ENCODE data around the gene KCNJ18.
"Not testable (repeated sequence)": the region's sequence is repeated elsewhere in the genome, so short reads cannot be mapped to it uniquely, and the experiment has no call there.

KCNJ18 gene

DNA sequence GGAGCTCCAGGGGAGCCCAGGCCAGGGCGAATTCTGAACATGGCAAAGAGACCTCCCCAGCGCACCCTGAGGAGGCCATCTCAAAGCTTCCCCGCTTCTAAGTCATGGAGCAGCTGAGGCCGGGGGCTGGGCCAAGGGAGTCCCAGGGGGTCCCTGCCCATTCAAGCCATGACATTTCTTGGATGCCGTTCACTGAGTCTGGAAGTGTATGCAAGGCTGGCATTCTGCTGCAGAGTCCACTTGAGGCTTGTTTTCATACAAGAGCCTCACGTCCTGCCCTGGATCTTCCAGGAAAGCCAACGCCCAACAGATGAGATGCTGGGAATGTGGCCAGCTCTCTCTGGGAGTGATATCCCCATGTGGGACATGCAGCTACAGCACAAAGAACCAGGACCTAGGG is 48.5 kb downstream of the KCNJ18 start:
- H3K36me3 ChIP-seq (ENCODE audit: control insufficient read depth in 2 of 2, insufficient read depth in 2 of 2, low read length in 2 of 2); H3K9me3 ChIP-seq (ENCODE audit: control insufficient read depth in 2 of 2, low read length in 2 of 2); H3K27me3 ChIP-seq (ENCODE audit: control insufficient read depth in 1 of 2, insufficient read depth in 2 of 2, low read length in 2 of 2); H3K9ac ChIP-seq (ENCODE audit: low read length in 2 of 2); H3K4me1 ChIP-seq (ENCODE audit: control insufficient read depth, insufficient read depth, low read length); H3K4me3 ChIP-seq (ENCODE audit: low read length in 2 of 2); H3K27ac ChIP-seq (ENCODE audit: low read length): not testable (repeated sequence)

- H3K36me3 ChIP-seq (ENCODE audit: control insufficient read depth in 2 of 2, insufficient read depth in 2 of 2, low read length in 2 of 2); H3K27ac ChIP-seq (ENCODE audit: low read length); H3K4me3 ChIP-seq (ENCODE audit: low read length in 2 of 2); H3K9me3 ChIP-seq (ENCODE audit: control insufficient read depth in 2 of 2, low read length in 2 of 2); H3K9ac ChIP-seq (ENCODE audit: low read length in 2 of 2); H3K4me1 ChIP-seq (ENCODE audit: control insufficient read depth, insufficient read depth, low read length); H3K27me3 ChIP-seq (ENCODE audit: control insufficient read depth in 1 of 2, insufficient read depth in 2 of 2, low read length in 2 of 2): not testable (repeated sequence)
Observed at GRCh38 chr17:21741520-21741919, 49.2 kb downstream of the KCNJ18 start.

GRCh38 chr17:21742326-21742725 is 50.0 kb downstream of the KCNJ18 start:
- no peak overlapping the region for H3K4me3 ChIP-seq (ENCODE audit: low read length in 2 of 2)
- H3K4me1 ChIP-seq (ENCODE audit: control insufficient read depth, insufficient read depth, low read length) = no peaks in the 10 kb centered on the region
- H3K27me3 ChIP-seq (ENCODE audit: control insufficient read depth in 1 of 2, insufficient read depth in 2 of 2, low read length in 2 of 2) = no peaks in the 10 kb centered on the region
- no peaks in the 10 kb centered on the region for H3K9me3 ChIP-seq (ENCODE audit: control insufficient read depth in 2 of 2, low read length in 2 of 2)
- H3K9ac ChIP-seq (ENCODE audit: low read length in 2 of 2) = no peak overlapping the region
- no peaks in the 10 kb centered on the region for H3K36me3 ChIP-seq (ENCODE audit: control insufficient read depth in 2 of 2, insufficient read depth in 2 of 2, low read length in 2 of 2)
- no peak overlapping the region for H3K27ac ChIP-seq (ENCODE audit: low read length)

DNA sequence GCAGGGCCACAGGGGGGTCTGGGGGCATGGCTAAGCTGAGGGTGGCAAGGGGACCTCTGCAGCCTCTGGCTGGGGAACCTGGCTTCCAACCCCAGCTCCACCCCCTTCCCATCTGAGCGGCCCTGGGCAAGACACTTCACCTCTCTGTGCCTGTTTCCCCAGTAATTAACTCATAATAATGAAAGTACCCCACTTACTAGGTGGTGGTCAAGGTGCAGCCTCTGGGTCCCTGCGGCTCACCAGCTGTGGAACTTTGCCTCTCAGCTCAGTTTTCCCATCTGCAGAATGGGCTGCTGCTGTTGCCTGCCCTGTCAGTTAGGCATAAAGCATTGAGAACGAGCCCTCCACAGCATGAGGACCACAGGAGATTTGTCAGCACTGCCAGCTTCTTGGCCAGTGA is 51.8 kb downstream of the KCNJ18 start:
- not testable (repeated sequence) for H3K27me3 ChIP-seq (ENCODE audit: control insufficient read depth in 1 of 2, insufficient read depth in 2 of 2, low read length in 2 of 2); H3K36me3 ChIP-seq (ENCODE audit: control insufficient read depth in 2 of 2, insufficient read depth in 2 of 2, low read length in 2 of 2); H3K9ac ChIP-seq (ENCODE audit: low read length in 2 of 2); H3K4me1 ChIP-seq (ENCODE audit: control insufficient read depth, insufficient read depth, low read length); H3K27ac ChIP-seq (ENCODE audit: low read length); H3K9me3 ChIP-seq (ENCODE audit: control insufficient read depth in 2 of 2, low read length in 2 of 2); H3K4me3 ChIP-seq (ENCODE audit: low read length in 2 of 2)

DNA sequence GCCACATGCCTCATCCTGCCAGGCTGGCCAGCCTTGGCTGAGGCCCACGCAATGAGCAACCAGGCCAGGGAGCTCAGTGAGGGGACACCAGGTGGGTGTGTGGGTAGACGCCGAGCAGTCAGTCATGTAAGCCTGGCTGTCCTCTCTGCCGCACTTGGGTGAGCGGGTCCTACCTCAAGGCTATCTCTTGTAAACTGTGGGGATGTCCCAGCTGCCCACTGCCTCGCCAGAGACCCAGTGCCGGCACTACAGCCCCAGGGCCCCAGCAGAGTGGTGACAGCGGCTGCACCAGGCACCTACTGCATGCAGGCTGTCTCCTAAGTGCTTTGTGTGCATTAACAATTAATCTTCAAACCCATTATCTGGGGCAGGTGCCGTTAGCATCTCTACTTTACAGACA is 52.3 kb downstream of the KCNJ18 start:
- H3K9me3 ChIP-seq (ENCODE audit: control insufficient read depth in 2 of 2, low read length in 2 of 2); H3K27ac ChIP-seq (ENCODE audit: low read length); H3K4me1 ChIP-seq (ENCODE audit: control insufficient read depth, insufficient read depth, low read length); H3K36me3 ChIP-seq (ENCODE audit: control insufficient read depth in 2 of 2, insufficient read depth in 2 of 2, low read length in 2 of 2); H3K4me3 ChIP-seq (ENCODE audit: low read length in 2 of 2); H3K9ac ChIP-seq (ENCODE audit: low read length in 2 of 2); H3K27me3 ChIP-seq (ENCODE audit: control insufficient read depth in 1 of 2, insufficient read depth in 2 of 2, low read length in 2 of 2): not testable (repeated sequence)

- H3K27me3 ChIP-seq (ENCODE audit: control insufficient read depth in 1 of 2, insufficient read depth in 2 of 2, low read length in 2 of 2); H3K4me1 ChIP-seq (ENCODE audit: control insufficient read depth, insufficient read depth, low read length); H3K4me3 ChIP-seq (ENCODE audit: low read length in 2 of 2); H3K36me3 ChIP-seq (ENCODE audit: control insufficient read depth in 2 of 2, insufficient read depth in 2 of 2, low read length in 2 of 2); H3K27ac ChIP-seq (ENCODE audit: low read length); H3K9me3 ChIP-seq (ENCODE audit: control insufficient read depth in 2 of 2, low read length in 2 of 2); H3K9ac ChIP-seq (ENCODE audit: low read length in 2 of 2): not testable (repeated sequence)
Observed at GRCh38 chr17:21745385-21746054, 53.2 kb downstream of the KCNJ18 start.

DNA sequence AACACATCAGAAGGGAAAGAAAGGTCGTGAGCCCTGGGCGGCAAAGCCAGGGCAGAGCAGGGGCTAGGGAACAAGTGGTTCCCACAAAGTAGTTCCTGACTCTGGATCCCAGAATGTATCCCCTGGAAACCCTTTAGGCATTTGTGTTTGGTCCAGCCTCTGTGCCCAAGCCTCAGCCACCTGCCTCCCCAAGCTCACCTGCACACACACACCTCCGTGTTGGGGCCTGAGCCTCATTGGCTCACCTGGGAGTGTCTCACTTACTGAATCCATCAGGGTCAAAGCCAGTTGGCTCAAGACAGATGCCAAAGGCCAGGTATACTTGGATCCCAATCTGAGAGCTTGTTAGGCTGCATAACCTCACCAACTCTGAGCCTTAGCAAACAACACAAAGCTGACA is 54.1 kb downstream of the KCNJ18 start:
- H3K27me3 ChIP-seq (ENCODE audit: control insufficient read depth in 1 of 2, insufficient read depth in 2 of 2, low read length in 2 of 2); H3K9ac ChIP-seq (ENCODE audit: low read length in 2 of 2); H3K4me3 ChIP-seq (ENCODE audit: low read length in 2 of 2); H3K36me3 ChIP-seq (ENCODE audit: control insufficient read depth in 2 of 2, insufficient read depth in 2 of 2, low read length in 2 of 2); H3K27ac ChIP-seq (ENCODE audit: low read length); H3K4me1 ChIP-seq (ENCODE audit: control insufficient read depth, insufficient read depth, low read length); H3K9me3 ChIP-seq (ENCODE audit: control insufficient read depth in 2 of 2, low read length in 2 of 2): not testable (repeated sequence)

DNA sequence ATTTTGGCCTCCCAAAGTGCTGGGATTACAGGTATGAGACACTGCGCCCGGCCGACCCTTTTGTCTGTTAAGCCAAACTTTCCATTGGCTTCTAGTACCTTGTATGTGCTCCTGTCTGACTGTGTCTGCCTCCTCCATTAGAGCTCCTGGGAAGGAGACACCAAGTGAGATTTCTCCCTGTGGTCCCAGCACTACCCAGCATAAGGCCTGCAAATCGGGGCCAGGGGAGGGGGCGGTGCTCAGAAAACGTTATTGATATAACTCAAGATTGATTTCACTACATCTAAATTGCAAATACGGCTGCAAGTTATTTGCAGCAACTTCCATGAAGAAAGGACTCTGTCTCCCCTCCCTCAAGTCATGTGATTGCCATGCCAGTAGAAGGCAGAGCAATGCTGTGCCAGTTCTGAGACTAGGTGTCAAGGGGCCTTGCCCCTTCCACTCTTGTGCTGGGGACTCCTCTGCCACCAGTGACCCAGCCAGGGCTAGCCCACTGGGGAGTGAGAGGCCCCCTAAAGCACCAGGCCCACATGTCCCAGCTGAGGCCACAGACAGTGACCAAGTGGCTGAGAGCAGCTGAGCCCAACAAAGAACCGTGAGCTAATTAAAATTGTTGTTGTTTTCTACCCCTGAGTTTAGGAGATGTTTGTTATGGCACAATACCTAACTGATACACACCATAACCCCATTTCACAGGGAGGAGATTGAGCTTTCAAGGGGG is 55.0 kb downstream of the KCNJ18 start:
- not testable (repeated sequence) for H3K36me3 ChIP-seq (ENCODE audit: control insufficient read depth in 2 of 2, insufficient read depth in 2 of 2, low read length in 2 of 2); H3K27me3 ChIP-seq (ENCODE audit: control insufficient read depth in 1 of 2, insufficient read depth in 2 of 2, low read length in 2 of 2); H3K27ac ChIP-seq (ENCODE audit: low read length); H3K9ac ChIP-seq (ENCODE audit: low read length in 2 of 2); H3K4me1 ChIP-seq (ENCODE audit: control insufficient read depth, insufficient read depth, low read length); H3K9me3 ChIP-seq (ENCODE audit: control insufficient read depth in 2 of 2, low read length in 2 of 2); H3K4me3 ChIP-seq (ENCODE audit: low read length in 2 of 2)

DNA sequence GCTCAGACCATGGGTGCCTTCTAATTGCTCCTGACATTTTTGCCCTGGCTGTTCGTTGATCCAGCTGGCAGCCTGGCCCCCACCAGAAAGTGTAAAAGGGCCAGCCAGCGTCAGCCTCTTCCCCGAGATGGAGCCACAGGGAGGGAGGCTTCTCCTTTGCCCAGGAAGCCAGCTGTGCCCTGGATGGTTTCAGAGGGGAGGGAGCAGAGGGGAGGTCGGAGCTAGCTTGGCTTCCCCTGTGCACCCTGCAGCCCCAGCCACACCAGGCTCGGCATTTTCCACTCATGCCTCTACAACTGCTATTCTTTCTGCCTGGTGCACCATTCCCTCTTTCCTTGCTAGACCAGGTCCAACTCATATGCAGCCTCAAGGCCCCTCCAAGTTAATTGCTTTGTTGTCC is 56.4 kb downstream of the KCNJ18 start:
- not testable (repeated sequence) for H3K36me3 ChIP-seq (ENCODE audit: control insufficient read depth in 2 of 2, insufficient read depth in 2 of 2, low read length in 2 of 2); H3K9ac ChIP-seq (ENCODE audit: low read length in 2 of 2); H3K4me1 ChIP-seq (ENCODE audit: control insufficient read depth, insufficient read depth, low read length); H3K27ac ChIP-seq (ENCODE audit: low read length); H3K9me3 ChIP-seq (ENCODE audit: control insufficient read depth in 2 of 2, low read length in 2 of 2); H3K27me3 ChIP-seq (ENCODE audit: control insufficient read depth in 1 of 2, insufficient read depth in 2 of 2, low read length in 2 of 2); H3K4me3 ChIP-seq (ENCODE audit: low read length in 2 of 2)

DNA sequence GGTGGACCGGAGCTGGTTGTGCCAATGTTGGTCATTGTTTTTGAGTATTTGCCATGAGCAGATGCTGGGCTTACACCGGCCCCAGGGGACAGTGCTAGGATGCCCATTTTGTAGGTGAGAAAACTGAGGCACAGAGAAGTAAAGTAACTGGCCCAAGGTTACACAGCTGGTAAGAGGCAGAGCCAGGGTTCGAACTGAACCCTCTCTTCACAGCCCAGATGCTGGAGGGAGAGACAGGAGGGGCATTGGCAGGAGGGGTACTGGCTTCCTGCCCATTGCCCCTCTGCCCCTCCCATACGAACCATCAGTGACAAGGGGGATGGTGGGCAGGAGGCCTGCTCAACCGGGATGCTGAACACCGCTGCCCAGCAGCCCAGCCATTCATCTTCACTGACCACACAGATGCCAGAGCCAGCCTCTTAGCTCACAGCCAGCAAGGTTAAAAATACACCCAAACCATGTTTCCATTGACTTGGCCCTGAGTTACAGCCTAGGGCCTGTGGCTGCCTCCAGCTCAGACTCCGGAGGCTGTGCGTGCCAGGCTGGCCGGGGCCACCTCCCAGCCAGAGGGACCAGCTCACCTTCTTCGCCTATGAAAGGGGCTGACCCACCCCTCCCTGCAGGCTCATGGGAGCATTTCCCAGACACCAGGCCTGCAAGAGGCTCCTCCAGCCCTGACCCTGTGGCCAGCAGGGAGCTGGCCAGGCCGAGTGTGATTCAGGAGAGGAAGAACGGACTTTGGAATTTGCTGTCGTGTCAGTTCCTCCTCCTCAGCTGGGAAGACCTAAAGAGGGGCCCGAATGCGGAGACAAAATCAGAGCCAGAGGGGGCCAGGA is 57.6 kb downstream of the KCNJ18 start:
- not testable (repeated sequence) for H3K36me3 ChIP-seq (ENCODE audit: control insufficient read depth in 2 of 2, insufficient read depth in 2 of 2, low read length in 2 of 2); H3K9me3 ChIP-seq (ENCODE audit: control insufficient read depth in 2 of 2, low read length in 2 of 2); H3K9ac ChIP-seq (ENCODE audit: low read length in 2 of 2); H3K4me3 ChIP-seq (ENCODE audit: low read length in 2 of 2); H3K4me1 ChIP-seq (ENCODE audit: control insufficient read depth, insufficient read depth, low read length); H3K27ac ChIP-seq (ENCODE audit: low read length); H3K27me3 ChIP-seq (ENCODE audit: control insufficient read depth in 1 of 2, insufficient read depth in 2 of 2, low read length in 2 of 2)

DNA sequence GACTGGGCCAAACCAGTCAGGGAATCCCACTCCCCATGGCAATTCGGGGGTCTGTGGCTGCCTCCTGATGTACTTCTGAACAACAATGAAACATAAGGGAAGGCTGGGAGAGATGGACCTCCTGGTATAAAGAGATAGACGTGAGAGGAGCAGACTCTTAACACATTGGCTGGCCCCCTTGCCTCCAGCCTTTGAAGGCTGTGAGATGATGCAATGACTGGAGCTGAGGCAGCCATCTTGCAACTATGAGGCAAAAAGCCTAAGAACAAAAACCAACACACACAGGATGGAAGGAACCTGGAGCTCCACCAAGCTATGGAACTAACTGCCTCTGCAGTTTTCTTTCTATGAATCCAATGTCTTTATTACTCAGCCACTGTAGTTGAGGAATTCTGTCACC is 58.8 kb downstream of the KCNJ18 start:
- H3K9ac ChIP-seq (ENCODE audit: low read length in 2 of 2); H3K27me3 ChIP-seq (ENCODE audit: control insufficient read depth in 1 of 2, insufficient read depth in 2 of 2, low read length in 2 of 2); H3K4me1 ChIP-seq (ENCODE audit: control insufficient read depth, insufficient read depth, low read length); H3K4me3 ChIP-seq (ENCODE audit: low read length in 2 of 2); H3K9me3 ChIP-seq (ENCODE audit: control insufficient read depth in 2 of 2, low read length in 2 of 2); H3K36me3 ChIP-seq (ENCODE audit: control insufficient read depth in 2 of 2, insufficient read depth in 2 of 2, low read length in 2 of 2); H3K27ac ChIP-seq (ENCODE audit: low read length): not testable (repeated sequence)

Data from stomach smooth muscle (tissue), 2 donors.